WTC11 (cell line): ENCODE results near the gene PCDH19.

Experiments
- ESRRA ChIP-seq: sonication (generic); formaldehyde crosslinking; IDR thresholded peaks from 2 replicates; pipeline ENCODE4 v1.8.1; 2022; ENCODE audit warnings: mild to moderate bottlenecking, missing genetic modification reagents, borderline replicate concordance
- MYBL2 ChIP-seq: sonication (generic); formaldehyde crosslinking; IDR thresholded peaks from 2 replicates; pipeline ENCODE4 v1.8.1; 2023; ENCODE audit warnings: mild to moderate bottlenecking, moderate library complexity, missing genetic modification reagents
- TEAD4 ChIP-seq: sonication (generic); formaldehyde crosslinking; IDR thresholded peaks from 2 replicates; pipeline ENCODE4 v1.8.0; 2022; ENCODE audit warnings: mild to moderate bottlenecking, missing genetic modification reagents
- TF ChIP-seq, protein P1 (sequence below): fragments of 200-600 bp; IDR thresholded peaks from 2 replicates; pipeline ENCODE4 v1.8.0; 2022; ENCODE audit warnings: antibody characterized with exemption
- TF ChIP-seq, protein P2 (sequence below): fragments of 250-450 bp; sonication (Bioruptor Pico); conservative IDR thresholded peaks from 2 replicates; pipeline ENCODE4 v1.9.0; 2021; ENCODE audit warnings: mild to moderate bottlenecking
- TF ChIP-seq, protein P3 (sequence below): fragments of 250-450 bp; sonication (Bioruptor Pico); IDR thresholded peaks from 2 replicates; pipeline ENCODE4 v1.9.0; 2021; ENCODE audit warnings: mild to moderate bottlenecking

DNA sequence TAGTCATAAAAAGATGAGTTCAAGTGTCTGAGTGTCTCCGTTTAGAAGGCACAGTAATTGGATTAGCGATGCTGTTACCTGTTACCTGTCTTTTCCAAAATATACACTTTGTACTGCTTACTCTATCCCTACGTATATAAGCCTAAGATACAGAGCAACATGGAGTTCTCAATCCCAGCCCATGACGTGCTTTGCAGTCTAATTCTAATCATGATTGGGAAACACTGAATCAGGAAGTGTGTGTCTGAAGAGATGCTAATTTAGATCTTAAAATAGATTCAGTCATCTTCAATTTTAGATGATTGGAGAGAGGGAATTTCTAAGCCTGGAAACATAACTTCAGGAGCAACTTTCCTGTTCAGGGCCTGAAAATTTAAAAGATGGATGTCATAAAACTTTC lies 115.1 kb downstream of the PCDH19 start:
- TF ChIP-seq ESRRA (CRISPR knock-in tag) (no peak), TEAD4 (CRISPR knock-in tag) (no peak), MYBL2 (no peak)
- TF ChIP-seq, protein P1, sequence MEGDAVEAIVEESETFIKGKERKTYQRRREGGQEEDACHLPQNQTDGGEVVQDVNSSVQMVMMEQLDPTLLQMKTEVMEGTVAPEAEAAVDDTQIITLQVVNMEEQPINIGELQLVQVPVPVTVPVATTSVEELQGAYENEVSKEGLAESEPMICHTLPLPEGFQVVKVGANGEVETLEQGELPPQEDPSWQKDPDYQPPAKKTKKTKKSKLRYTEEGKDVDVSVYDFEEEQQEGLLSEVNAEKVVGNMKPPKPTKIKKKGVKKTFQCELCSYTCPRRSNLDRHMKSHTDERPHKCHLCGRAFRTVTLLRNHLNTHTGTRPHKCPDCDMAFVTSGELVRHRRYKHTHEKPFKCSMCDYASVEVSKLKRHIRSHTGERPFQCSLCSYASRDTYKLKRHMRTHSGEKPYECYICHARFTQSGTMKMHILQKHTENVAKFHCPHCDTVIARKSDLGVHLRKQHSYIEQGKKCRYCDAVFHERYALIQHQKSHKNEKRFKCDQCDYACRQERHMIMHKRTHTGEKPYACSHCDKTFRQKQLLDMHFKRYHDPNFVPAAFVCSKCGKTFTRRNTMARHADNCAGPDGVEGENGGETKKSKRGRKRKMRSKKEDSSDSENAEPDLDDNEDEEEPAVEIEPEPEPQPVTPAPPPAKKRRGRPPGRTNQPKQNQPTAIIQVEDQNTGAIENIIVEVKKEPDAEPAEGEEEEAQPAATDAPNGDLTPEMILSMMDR: no peak
- TF ChIP-seq, protein P2, sequence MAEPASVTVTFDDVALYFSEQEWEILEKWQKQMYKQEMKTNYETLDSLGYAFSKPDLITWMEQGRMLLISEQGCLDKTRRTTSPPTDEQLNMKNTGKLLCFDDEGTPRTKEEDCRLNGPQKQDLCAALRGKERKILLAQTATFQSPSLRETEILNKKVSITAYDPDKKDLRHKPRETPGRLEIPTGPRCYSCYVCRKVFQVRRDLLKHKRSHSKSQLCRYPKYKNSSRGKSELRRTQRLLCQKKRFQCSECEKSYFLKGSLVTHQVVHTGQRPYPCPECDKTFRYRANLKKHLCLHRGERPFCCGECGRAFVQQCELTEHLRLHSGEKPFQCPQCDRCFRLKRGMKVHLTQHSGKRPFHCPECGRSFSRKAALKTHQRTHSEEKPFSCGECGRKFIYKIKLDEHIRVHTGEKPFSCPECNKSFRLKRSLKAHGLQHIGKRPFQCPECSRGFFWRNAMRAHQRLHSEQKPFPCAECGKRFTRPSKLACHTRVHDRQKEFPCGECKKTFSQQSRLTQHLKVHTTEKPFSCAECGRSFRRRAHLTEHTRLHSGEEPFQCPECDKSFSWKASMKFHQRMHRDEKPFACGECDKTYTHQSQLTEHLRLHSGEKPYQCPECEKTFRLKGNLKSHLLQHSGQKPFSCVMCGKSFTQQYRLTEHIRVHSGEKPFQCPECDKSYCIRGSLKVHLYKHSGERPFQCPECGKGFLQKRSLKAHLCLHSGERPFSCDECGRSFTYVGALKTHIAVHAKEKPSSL (CRISPR knock-in tag): no peak
- TF ChIP-seq, protein P3, sequence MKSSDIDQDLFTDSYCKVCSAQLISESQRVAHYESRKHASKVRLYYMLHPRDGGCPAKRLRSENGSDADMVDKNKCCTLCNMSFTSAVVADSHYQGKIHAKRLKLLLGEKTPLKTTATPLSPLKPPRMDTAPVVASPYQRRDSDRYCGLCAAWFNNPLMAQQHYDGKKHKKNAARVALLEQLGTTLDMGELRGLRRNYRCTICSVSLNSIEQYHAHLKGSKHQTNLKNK: no peak
